Large intestine (tissue), 3 donors: Measurements from ENCODE around the gene PPIL6. TPM values are rescaled to one million over a fixed set of nuclear protein-coding genes. Genes with fewer than 3 reads are reported as not detected.

Experiments used
- DNase-seq, 2 donors: peaks; one replicate each; pipeline versions ENCODE4 v3.0.0 to v3.0.0-alpha.2; 2013
- H3K27ac ChIP-seq: one replicate; pipeline ENCODE4 v1.5.1; 2013; ENCODE audit warnings: low read length
- H3K27me3 ChIP-seq: 2 replicates; pipeline ENCODE4 v1.6.1; 2013; ENCODE audit warnings: low read length; ENCODE audit not compliant: control insufficient read depth, insufficient read depth
- H3K36me3 ChIP-seq: 2 replicates; pipeline ENCODE4 v1.6.1; 2013; ENCODE audit warnings: low read length; ENCODE audit not compliant: control insufficient read depth, insufficient read depth
- H3K4me1 ChIP-seq: one replicate; pipeline ENCODE4 v1.6.1; 2013; ENCODE audit warnings: low read length; ENCODE audit not compliant: control insufficient read depth, insufficient read depth
- H3K4me3 ChIP-seq: one replicate; pipeline ENCODE4 v1.5.1; 2013; ENCODE audit warnings: low read length
- H3K9me3 ChIP-seq: one replicate; pipeline ENCODE4 v1.6.1; 2013; ENCODE audit warnings: mild to moderate bottlenecking, low read depth, low read length, moderate library complexity; ENCODE audit not compliant: control insufficient read depth
- WGBS: methylation state at CpG from one replicate; pipeline ENCODE4 v1.1.5; 2013; ENCODE audit warnings: low lambda C conversion rate; ENCODE audit not compliant: insufficient coverage; 5-methylcytosine and 5-hydroxymethylcytosine counted together
- polyA plus RNA-seq: library from polyadenylated mRNA; unstranded; fragments of 120-200 nt; gene quantifications from one replicate; pipeline ENCODE4 v1.2.1, GENCODE V29; 2013

The PPIL6 gene
- polyA plus RNA-seq, 1 donor: 3.8 TPM

DNA sequence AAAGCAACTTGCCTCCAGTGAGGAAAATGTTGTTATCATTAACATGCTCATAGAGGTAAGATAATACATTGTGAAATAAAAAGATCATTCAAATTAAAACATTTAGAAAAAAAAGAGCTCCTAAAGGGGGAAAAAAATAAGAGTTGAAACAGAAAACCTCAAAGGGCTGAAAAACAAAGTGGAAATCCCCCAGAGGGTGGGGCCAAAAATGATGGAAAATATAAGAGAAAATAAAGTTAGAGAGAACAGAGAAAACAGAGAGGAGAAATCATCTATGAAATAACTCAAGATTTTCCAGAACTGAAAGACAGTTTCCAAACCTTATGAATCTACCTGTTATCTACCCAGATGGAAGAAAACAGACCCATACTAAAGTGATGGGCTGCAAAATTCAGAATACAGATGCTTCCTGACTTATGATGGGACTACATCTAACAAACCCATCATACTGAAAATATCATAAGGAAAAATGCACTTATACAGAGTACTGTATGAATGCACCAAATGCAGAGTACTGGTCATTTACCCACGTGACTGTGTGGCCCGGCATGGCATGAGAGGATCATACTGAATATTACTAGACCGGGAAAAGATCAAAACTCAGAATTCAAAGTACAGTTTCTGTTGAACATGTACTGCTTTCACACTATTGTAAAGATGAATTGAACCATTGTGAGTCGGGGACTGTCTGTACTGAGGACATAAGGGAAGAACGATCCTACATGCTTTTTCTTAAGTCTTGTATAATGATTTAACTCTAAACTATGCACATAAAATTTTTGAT lies 38.6 kb upstream of the PPIL6 start:
- Histone ChIP-seq H3K36me3 (peaks cover 39% of the 10 kb centered on the region), H3K4me1 (peaks cover 28% of the 10 kb centered on the region), H3K9me3 (peaks cover 3% of the 10 kb centered on the region), H3K27me3 (no peaks in the 10 kb centered on the region), H3K4me3 (no peak overlapping the region), H3K27ac (peak overlapping the region; percentile 0)
- WGBS: 66% methylated on average over 2 of the region's 5 CpGs
- DNase-seq: peak in 1 of 2 donors; percentile 32

GRCh38 chr6:109478222-109478805 lies 37.9 kb upstream of the PPIL6 start:
- DNase-seq: no peak
- Histone ChIP-seq H3K9me3 (peaks cover 3% of the 10 kb centered on the region), H3K4me3 (no peak overlapping the region), H3K4me1 (peaks cover 28% of the 10 kb centered on the region), H3K27ac (peak overlapping the region; percentile 2), H3K36me3 (peaks cover 45% of the 10 kb centered on the region), H3K27me3 (no peaks in the 10 kb centered on the region)
- no CpG with 5 or more reads among the region's 9 CpGs for WGBS

DNA sequence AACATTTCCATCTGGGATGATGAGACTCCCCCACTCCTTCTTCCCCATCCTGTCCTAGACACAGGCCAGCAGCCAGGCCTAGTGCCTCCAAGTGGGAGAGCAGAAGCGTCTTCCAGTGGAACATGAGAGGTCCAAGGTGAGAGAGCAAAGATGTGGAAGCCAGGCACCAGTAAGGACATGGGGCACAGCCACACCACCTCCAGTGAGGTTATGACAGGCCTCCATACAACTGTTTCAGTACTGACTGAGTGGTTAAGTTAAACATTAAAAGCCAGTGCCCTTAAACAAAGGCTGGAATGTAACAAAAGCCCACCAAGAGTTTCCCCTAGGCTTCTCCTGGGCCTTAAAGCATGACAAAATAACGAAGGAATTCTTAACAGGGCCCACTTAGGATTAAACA lies 37.3 kb upstream of the PPIL6 start:
- WGBS: no CpG with 5 or more reads among the region's 2 CpGs
- no peak overlapping the region for H3K4me3 ChIP-seq

DNA sequence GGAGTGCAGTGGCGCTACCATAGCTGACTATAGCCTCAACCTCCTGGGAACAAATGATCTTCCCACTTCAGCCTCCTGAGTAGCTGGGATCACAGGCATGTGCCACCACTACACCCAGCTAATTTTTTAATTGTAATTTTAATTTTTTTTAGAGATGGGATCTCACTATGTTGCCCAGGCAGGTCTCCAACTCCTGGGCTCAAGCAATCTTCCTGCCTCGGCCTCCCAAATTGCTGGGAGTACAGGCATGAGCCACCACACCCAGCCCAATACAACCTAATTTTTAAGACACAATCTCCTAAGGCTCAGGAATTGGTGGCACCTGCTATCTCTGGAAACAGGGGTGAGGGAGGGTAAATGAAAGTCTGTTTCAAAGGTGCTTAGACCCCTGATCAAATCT lies 36.8 kb upstream of the PPIL6 start:
- Histone ChIP-seq H3K4me3 (no peak overlapping the region), H3K27ac (no peak overlapping the region), H3K27me3 (no peaks in the 10 kb centered on the region), H3K4me1 (peaks cover 27% of the 10 kb centered on the region), H3K36me3 (peaks cover 56% of the 10 kb centered on the region), H3K9me3 (peaks cover 2% of the 10 kb centered on the region)
- no CpG with 5 or more reads among the region's 2 CpGs for WGBS
- DNase-seq: no peak

More for the DNA sequence above, 37.3 kb upstream of the PPIL6 start:
- peaks cover 3% of the 10 kb centered on the region for H3K9me3 ChIP-seq
- peaks cover 28% of the 10 kb centered on the region for H3K4me1 ChIP-seq
- peaks cover 51% of the 10 kb centered on the region for H3K36me3 ChIP-seq
- peak overlapping the region; percentile 2 for H3K27ac ChIP-seq
- no peak for DNase-seq
- H3K27me3 ChIP-seq: no peaks in the 10 kb centered on the region

GRCh38 chr6:109475625-109476024 lies 35.2 kb upstream of the PPIL6 start:
- Histone ChIP-seq H3K36me3 (peaks cover 60% of the 10 kb centered on the region), H3K4me1 (peaks cover 17% of the 10 kb centered on the region), H3K9me3 (no peaks in the 10 kb centered on the region), H3K27ac (no peak overlapping the region), H3K4me3 (no peak overlapping the region), H3K27me3 (no peaks in the 10 kb centered on the region)
- DNase-seq: no peak
- 100% methylated on average over 1 of the region's 2 CpGs for WGBS

- 100% methylated on average over 1 of the region's 4 CpGs for WGBS
- Histone ChIP-seq H3K4me3 (no peak overlapping the region), H3K9me3 (no peaks in the 10 kb centered on the region), H3K36me3 (peaks cover 60% of the 10 kb centered on the region), H3K27me3 (no peaks in the 10 kb centered on the region), H3K27ac (no peak overlapping the region), H3K4me1 (peaks cover 11% of the 10 kb centered on the region)
- DNase-seq: no peak
Observed at GRCh38 chr6:109474995-109475394, 34.6 kb upstream of the PPIL6 start.

DNA sequence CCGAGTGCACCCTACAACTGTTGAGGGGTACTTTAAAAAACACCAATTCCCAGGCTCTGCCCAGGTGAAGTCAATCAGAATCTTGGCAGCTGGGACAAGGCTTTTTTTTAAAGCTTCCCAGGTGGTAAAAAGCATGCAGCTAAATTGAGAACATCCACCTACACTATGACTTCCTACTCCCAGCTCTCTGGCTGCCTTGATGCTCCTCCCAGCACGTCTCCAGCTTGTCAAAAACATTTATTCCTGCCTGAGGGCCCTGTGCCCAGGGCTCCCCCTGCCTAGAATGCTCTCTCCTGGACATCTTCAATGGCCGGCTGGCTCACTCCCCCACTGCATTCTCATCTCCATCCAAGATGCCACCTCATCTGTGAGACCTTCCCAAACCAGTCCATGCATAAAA lies 32.7 kb upstream of the PPIL6 start:
- no CpG with 5 or more reads among the region's 3 CpGs for WGBS
- H3K27me3 ChIP-seq: no peaks in the 10 kb centered on the region
- no peak overlapping the region for H3K4me3 ChIP-seq
- H3K4me1 ChIP-seq: peaks cover 9% of the 10 kb centered on the region
- DNase-seq: no peak
- H3K36me3 ChIP-seq: peaks cover 71% of the 10 kb centered on the region
- no peaks in the 10 kb centered on the region for H3K9me3 ChIP-seq
- H3K27ac ChIP-seq: no peak overlapping the region

GRCh38 chr6:109472132-109472995 lies 31.9 kb upstream of the PPIL6 start:
- no peaks in the 10 kb centered on the region for H3K27me3 ChIP-seq
- peaks cover 77% of the 10 kb centered on the region for H3K36me3 ChIP-seq
- no peak overlapping the region for H3K27ac ChIP-seq
- DNase-seq: no peak
- H3K9me3 ChIP-seq: no peaks in the 10 kb centered on the region
- H3K4me3 ChIP-seq: no peak overlapping the region
- WGBS: 80% methylated on average over 1 of the region's 9 CpGs
- H3K4me1 ChIP-seq: peaks cover 2% of the 10 kb centered on the region

DNA sequence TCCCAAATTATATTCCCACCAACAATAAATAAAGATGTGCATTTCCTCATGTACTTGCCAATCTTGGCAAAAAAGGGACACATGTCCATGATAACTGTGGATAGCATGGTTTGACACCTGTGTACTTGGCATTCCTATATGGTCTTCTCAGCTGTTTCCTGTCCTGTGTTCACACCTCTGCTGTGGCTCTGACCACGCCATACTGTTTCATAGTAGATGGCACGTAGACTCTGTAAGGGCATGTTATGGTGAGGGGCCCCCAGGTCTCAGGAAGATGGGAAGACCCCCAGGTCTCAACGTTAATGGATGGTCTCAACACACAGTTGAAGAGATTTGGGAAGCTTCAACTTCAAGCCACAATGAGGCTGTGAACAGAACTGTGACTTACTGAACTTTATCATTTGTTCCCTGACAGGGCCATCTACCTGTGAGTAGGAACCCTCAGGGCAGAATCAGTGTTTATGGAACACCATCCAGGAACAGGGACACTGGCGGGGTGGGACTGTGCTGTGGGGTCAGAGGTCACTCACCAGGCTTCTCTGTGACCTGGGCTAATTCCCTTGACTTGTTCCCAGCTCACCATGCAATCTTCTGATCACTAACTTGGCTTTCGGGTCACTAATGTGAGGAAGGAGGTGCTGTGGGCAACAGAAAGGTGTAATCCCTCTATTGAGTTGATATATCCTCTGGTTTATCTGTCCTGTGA lies 30.8 kb upstream of the PPIL6 start:
- no peaks in the 10 kb centered on the region for H3K27me3 ChIP-seq
- peaks cover 74% of the 10 kb centered on the region for H3K36me3 ChIP-seq
- DNase-seq: no peak
- H3K9me3 ChIP-seq: no peaks in the 10 kb centered on the region
- no peak overlapping the region for H3K4me3 ChIP-seq
- peaks cover 1% of the 10 kb centered on the region for H3K4me1 ChIP-seq
- no peak overlapping the region for H3K27ac ChIP-seq
- no CpG with 5 or more reads among the region's 5 CpGs for WGBS
